Measurements from ENCODE around the gene LRRC31.

DNA sequence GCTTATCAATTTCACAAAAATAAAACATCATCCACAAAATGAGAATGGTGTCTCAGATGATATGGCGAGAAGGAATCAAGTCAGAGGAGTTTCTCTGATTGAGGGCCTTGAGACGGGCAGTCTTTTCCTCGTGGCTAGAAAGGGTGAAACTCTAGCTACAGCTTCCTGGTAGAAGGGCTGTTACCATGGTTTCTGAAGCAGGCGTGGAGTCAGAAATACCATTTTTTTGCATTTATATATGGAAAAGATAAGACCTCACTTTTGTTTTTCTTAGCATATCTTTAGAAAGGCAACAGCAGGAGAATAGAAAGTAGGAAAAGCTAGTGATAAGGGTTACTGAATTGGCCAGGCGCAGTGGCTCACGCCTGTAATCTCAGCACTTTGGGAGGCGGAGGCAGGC is 24.4 kb upstream of the LRRC31 start:
- TF ChIP-seq, protein P1, sequence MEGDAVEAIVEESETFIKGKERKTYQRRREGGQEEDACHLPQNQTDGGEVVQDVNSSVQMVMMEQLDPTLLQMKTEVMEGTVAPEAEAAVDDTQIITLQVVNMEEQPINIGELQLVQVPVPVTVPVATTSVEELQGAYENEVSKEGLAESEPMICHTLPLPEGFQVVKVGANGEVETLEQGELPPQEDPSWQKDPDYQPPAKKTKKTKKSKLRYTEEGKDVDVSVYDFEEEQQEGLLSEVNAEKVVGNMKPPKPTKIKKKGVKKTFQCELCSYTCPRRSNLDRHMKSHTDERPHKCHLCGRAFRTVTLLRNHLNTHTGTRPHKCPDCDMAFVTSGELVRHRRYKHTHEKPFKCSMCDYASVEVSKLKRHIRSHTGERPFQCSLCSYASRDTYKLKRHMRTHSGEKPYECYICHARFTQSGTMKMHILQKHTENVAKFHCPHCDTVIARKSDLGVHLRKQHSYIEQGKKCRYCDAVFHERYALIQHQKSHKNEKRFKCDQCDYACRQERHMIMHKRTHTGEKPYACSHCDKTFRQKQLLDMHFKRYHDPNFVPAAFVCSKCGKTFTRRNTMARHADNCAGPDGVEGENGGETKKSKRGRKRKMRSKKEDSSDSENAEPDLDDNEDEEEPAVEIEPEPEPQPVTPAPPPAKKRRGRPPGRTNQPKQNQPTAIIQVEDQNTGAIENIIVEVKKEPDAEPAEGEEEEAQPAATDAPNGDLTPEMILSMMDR (conservative IDR thresholded peaks at IDR 0.05 in 1 of 2, IDR thresholded peaks at IDR 0.05 in 1 of 2; ENCODE audit: extremely low read depth in 1 of 2, insufficient read depth in 1 of 2, low read depth in 1 of 2, low read length in 2 of 2), result no peak
- TF ChIP-seq EZH2 (IDR thresholded peaks at IDR 0.05; ENCODE audit: borderline replicate concordance, low read length), result no peak
